GM12878 (cell line): ENCODE data around the gene MTIF3. TPM values are rescaled to one million over a fixed set of nuclear protein-coding genes. Genes with fewer than 3 reads are reported as not detected.

Experiments used
- ATAC-seq: fragments of 200-7000 bp; cut with Tn5 transposase; 3 replicates; pipeline ENCODE4 v1.9.1; 2020; ENCODE audit warnings: mild to moderate bottlenecking, moderate library complexity
- BruUV-seq: library from RNA; stranded (reverse); fragments of 400-500 nt; replicated peaks from 2 replicates; lab custom pipeline; 2021; lab: Mats Ljungman, UMichigan
- CTCF ChIA-PET: fragments of 300-600 bp; sonication (Branson Sonifier 250); formaldehyde crosslinking; extraction: SDS; loops from one replicate; lab custom pipeline; 2021; ENCODE audit warnings: inconsistent platforms; lab: Yijun Ruan, JAX
- POLR2A ChIA-PET: fragments of 350-600 bp; formaldehyde crosslinking; extraction: SDS; loops from one replicate; lab custom pipeline; 2021; ENCODE audit warnings: inconsistent platforms; lab: Charles Lee
- RAD21 ChIA-PET: fragments of 300-600 bp; sonication (Branson Sonifier 250); formaldehyde crosslinking; loops from one replicate; lab custom pipeline; 2023; ENCODE audit warnings: antibody characterized with exemption; ENCODE audit not compliant: unreplicated experiment; lab: Charles Lee
- SMC1A ChIA-PET: fragments of 300-600 bp; sonication (Branson Sonifier 250); formaldehyde crosslinking; loops from one replicate; lab custom pipeline; 2023; ENCODE audit not compliant: unreplicated experiment, uncharacterized antibody; lab: Charles Lee
- DNase-seq: peaks from one replicate; pipeline ENCODE4 v3.0.0-alpha.2; 2011; ENCODE audit warnings: low read depth, low spot score
- FAIRE-seq: peaks from 3 replicates; lab custom pipeline; 2011; peaks lifted over from hg19 to GRCh38; lab: Jason Lieb, UNC
- H2AFZ ChIP-seq: 2 replicates; pipeline ENCODE4 v1.6.0; 2011; ENCODE audit warnings: low read depth, low read length, control low read depth; ENCODE audit not compliant: control insufficient read depth
- H3K27ac ChIP-seq: 2 replicates; pipeline ENCODE4 v1.5.1; 2011; ENCODE audit warnings: control low read depth; ENCODE audit not compliant: control insufficient read depth, insufficient read depth
- H3K27me3 ChIP-seq, 2 experiments: replicated peaks in 1 of 2; 2 replicates each; pipeline versions ENCODE4 v1.6.0 to v1.6.1; 2011; ENCODE audit warnings: low read length in 1 of 2; ENCODE audit not compliant: control insufficient read depth in 2 of 2, insufficient read depth in 2 of 2
- H3K36me3 ChIP-seq, 2 experiments: 2 replicates each; pipeline ENCODE4 v1.5.1; 2011; ENCODE audit warnings: low read length in 1 of 2; ENCODE audit not compliant: control insufficient read depth in 2 of 2, insufficient read depth in 2 of 2
- H3K4me1 ChIP-seq: 2 replicates; pipeline ENCODE4 v1.6.1; 2011; ENCODE audit warnings: mild to moderate bottlenecking, low read length, moderate library complexity, mixed read lengths; ENCODE audit not compliant: control insufficient read depth, insufficient read depth
- H3K4me2 ChIP-seq: 2 replicates; pipeline ENCODE4 v1.6.0; 2011; ENCODE audit warnings: control low read depth; ENCODE audit not compliant: control insufficient read depth, insufficient read depth
- H3K4me3 ChIP-seq: fragments of 200-600 bp; sonication (generic); 2 replicates; pipeline ENCODE4 v1.5.1; 2016
- H3K79me2 ChIP-seq: 2 replicates; pipeline ENCODE4 v1.6.0; 2011; ENCODE audit warnings: low read length; ENCODE audit not compliant: control insufficient read depth, insufficient read depth
- H3K9ac ChIP-seq: 2 replicates; pipeline ENCODE4 v1.8.0; 2011; ENCODE audit warnings: low read length, control low read depth, mixed read lengths; ENCODE audit not compliant: control insufficient read depth, insufficient read depth
- H3K9me3 ChIP-seq: replicated peaks from 3 replicates; pipeline ENCODE4 v1.5.1; 2011; ENCODE audit warnings: mild to moderate bottlenecking, low read length; ENCODE audit not compliant: control insufficient read depth, insufficient read depth
- H4K20me1 ChIP-seq: 2 replicates; pipeline ENCODE4 v1.6.0; 2011; ENCODE audit not compliant: control insufficient read depth, insufficient read depth
- CEBPB ChIP-seq, 2 experiments: fragments of 150-350 bp in 1 of 2; IDR thresholded peaks; 2 replicates each; pipeline ENCODE4 v1.6.1; 2012 to 2014; ENCODE audit warnings: low read depth in 2 of 2, low read length in 2 of 2, borderline replicate concordance in 1 of 2, inconsistent platforms in 1 of 2
- CEBPZ ChIP-seq: fragments of 150-350 bp; IDR thresholded peaks from 2 replicates; pipeline ENCODE4 v1.6.1; 2016; ENCODE audit warnings: low read depth, low read length
- MAX ChIP-seq: IDR thresholded peaks from 2 replicates; pipeline ENCODE4 v1.6.1; 2012; ENCODE audit warnings: low read depth, low read length, improper control_type of control experiment
- NFYA ChIP-seq: IDR thresholded peaks from 2 replicates; pipeline ENCODE4 v1.6.1; 2011; ENCODE audit warnings: low read depth, mild to moderate bottlenecking, low read length, improper control_type of control experiment, borderline replicate concordance
- RAD51 ChIP-seq: fragments of 450-650 bp; IDR thresholded peaks from 2 replicates; pipeline ENCODE4 v1.6.1; 2016; ENCODE audit warnings: moderate library complexity, mild to moderate bottlenecking, inconsistent platforms
- WGBS: methylation state at CpG from one replicate; pipeline ENCODE4 v1.1.6; 2016; ENCODE audit warnings: low lambda C conversion rate; ENCODE audit not compliant: insufficient replicate concordance, insufficient coverage; ENCODE audit errors: missing lambda C conversion rate; 5-methylcytosine and 5-hydroxymethylcytosine counted together
- in situ Hi-C: fragments of 300-500 bp; cut with MboI; formaldehyde crosslinking; loops from 9 replicates; pipeline ENCODE4 v1.14.3; 2018; ENCODE audit warnings: mixed read lengths
- intact Hi-C: fragments of 100-400 bp; cut with micrococcal nuclease; formaldehyde crosslinking; loops from one replicate; pipeline ENCODE4 v1.14.2; 2022; ENCODE audit not compliant: unreplicated experiment
- polyA plus RNA-seq, 11 experiments: library from polyadenylated mRNA; depleted of rRNA in 4 of 11; unstranded in 6 of 11; stranded (reverse) in 5 of 11; fragments of >200 nt; fragmentation: Nextera tagmentation in 4 of 11; fragmentation: Illumina TruSeq in 1 of 11; extraction: Ambion mirVana in 4 of 11; extraction: Trizol in 1 of 11; gene quantifications; 1 replicate in 1 of 11; 2 replicates in 10 of 11; pipeline versions ENCODE4 v1.2.1 to v1.2.3, GENCODE V29; 2011 to 2016; ENCODE audit warnings: inconsistent platforms in 2 of 11, missing spikeins in 2 of 11, low read depth in 1 of 11
- total RNA-seq, 4 experiments: library from RNA; depleted of rRNA in 3 of 4; stranded (reverse); fragments of >200 nt in 3 of 4; fragmentation: Illumina TruSeq in 1 of 4; extraction: Trizol in 1 of 4; gene quantifications; 2 replicates each; pipeline versions ENCODE4 v1.2.1 to v1.2.3, GENCODE V29; 2013 to 2021

Gene MTIF3
- total and polyA plus RNA-seq, 10 of the 15 experiments (the other 5 are each of a cell fraction or from before 2014, with no cell fraction given), result 22.4 to 73.9 (median 49.7) TPM

- H3K36me3 ChIP-seq, result peaks cover 10 to 23% of the 10 kb centered on the region in 2 experiments
- TF ChIP-seq RAD51, result no peak
- no peak for TF ChIP-seq CEBPZ
- no peak for TF ChIP-seq NFYA
- no peak for TF ChIP-seq CEBPB (IDR thresholded peaks at IDR 0.05; ENCODE audit: borderline replicate concordance in 1 of 2, low read depth in 2 of 2, low read length in 2 of 2)
- TF ChIP-seq MAX, result no peak
- H3K4me1 ChIP-seq, result peaks cover under 1% of the 10 kb centered on the region; the same call in 1 of the 2 replicates
- H3K27ac ChIP-seq, result no peak overlapping the region
- H3K4me3 ChIP-seq, result no peak overlapping the region
- no peaks in the 10 kb centered on the region for H4K20me1 ChIP-seq
- ChIA-PET POLR2A (no interaction called here), RAD21 (no interaction called here), CTCF (no interaction called here), SMC1A (interaction anchor here (2.7 kb wide), 1 partner anchor 10 kb away, joined by 11 read pairs; no protein-coding TSS in a partner anchor)
- no peaks in the 10 kb centered on the region for H3K9me3 ChIP-seq
- no peak overlapping the region for H2AFZ ChIP-seq
- ATAC-seq (no peak), FAIRE-seq (no peak), DNase-seq (no peak)
- intact Hi-C loops (no loop called here), in situ Hi-C loops (no loop called here)
- WGBS, result 94% methylated on average over 2 of the region's 2 CpGs
- H3K27me3 ChIP-seq, result no peaks in the 10 kb centered on the region
- H3K4me2 ChIP-seq, result no peak overlapping the region
- H3K79me2 ChIP-seq, result no peaks in the 10 kb centered on the region
- BruUV-seq, result no TSS peak
- H3K9ac ChIP-seq, result no peak overlapping the region
Observed at GRCh38 chr13:27437126-27437525, 13.2 kb downstream of the MTIF3 start.
